GM12874 (cell line): ENCODE data around the gene EYS.

Experiments
- CTCF ChIP-seq: IDR thresholded peaks from 2 replicates; pipeline ENCODE4 v1.5.1; 2011; ENCODE audit warnings: low read depth, mild to moderate bottlenecking, control low read depth, low read length, moderate library complexity; ENCODE audit not compliant: insufficient read depth

EYS gene

GRCh38 chr6:65088575-65088974, 618.5 kb downstream of the EYS start:
- no peak for TF ChIP-seq CTCF

- no peak for TF ChIP-seq CTCF
Observed at GRCh38 chr6:65081756-65082155, 625.3 kb downstream of the EYS start.

- no peak for TF ChIP-seq CTCF
Observed at GRCh38 chr6:65075705-65076230, 631.3 kb downstream of the EYS start.

- no peak for TF ChIP-seq CTCF
Observed at GRCh38 chr6:65072500-65072899, 634.5 kb downstream of the EYS start.

- TF ChIP-seq CTCF: no peak
Observed at GRCh38 chr6:65071480-65071879, 635.5 kb downstream of the EYS start.

GRCh38 chr6:65064844-65065243, 642.2 kb downstream of the EYS start:
- no peak for TF ChIP-seq CTCF

- TF ChIP-seq CTCF: no peak
Observed at GRCh38 chr6:65059568-65059967, 647.5 kb downstream of the EYS start.
